Adrenal gland (tissue), 5 donors: ENCODE results near the gene SEMA5A.

Source experiments
- POLR2A ChIP-seq, 2 donors: fragments of 450-650 bp; IDR thresholded peaks; one replicate each; pipeline ENCODE4 v1.6.1; 2017; ENCODE audit warnings: antibody characterized with exemption in 2 of 2, mild to moderate bottlenecking in 2 of 2, moderate library complexity in 1 of 2
- TF ChIP-seq, protein P1 (sequence below), 6 experiments: fragments of 450-650 bp in 4 of 6; fragments of 200-600 bp in 2 of 6; sonication (generic) in 1 of 6; IDR thresholded peaks; 1 replicate in 5 of 6; 2 replicates in 1 of 6; pipeline versions ENCODE4 v1.5.1 to v1.8.0; 2016 to 2021; ENCODE audit warnings: antibody characterized with exemption in 6 of 6, mild to moderate bottlenecking in 2 of 6, moderate library complexity in 1 of 6
- donor health status: DM: no; HTN: no; CAD: no.

GRCh38 chr5:9156282-9156681 is 389.6 kb downstream of the SEMA5A start:
- TF ChIP-seq, protein P1, sequence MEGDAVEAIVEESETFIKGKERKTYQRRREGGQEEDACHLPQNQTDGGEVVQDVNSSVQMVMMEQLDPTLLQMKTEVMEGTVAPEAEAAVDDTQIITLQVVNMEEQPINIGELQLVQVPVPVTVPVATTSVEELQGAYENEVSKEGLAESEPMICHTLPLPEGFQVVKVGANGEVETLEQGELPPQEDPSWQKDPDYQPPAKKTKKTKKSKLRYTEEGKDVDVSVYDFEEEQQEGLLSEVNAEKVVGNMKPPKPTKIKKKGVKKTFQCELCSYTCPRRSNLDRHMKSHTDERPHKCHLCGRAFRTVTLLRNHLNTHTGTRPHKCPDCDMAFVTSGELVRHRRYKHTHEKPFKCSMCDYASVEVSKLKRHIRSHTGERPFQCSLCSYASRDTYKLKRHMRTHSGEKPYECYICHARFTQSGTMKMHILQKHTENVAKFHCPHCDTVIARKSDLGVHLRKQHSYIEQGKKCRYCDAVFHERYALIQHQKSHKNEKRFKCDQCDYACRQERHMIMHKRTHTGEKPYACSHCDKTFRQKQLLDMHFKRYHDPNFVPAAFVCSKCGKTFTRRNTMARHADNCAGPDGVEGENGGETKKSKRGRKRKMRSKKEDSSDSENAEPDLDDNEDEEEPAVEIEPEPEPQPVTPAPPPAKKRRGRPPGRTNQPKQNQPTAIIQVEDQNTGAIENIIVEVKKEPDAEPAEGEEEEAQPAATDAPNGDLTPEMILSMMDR (IDR thresholded peaks at IDR 0.05), result peak in 4 of 6 experiments; percentile 18 to 36 (median 33)
- no peak for TF ChIP-seq POLR2A (IDR thresholded peaks at IDR 0.05)
